Psoas muscle (tissue), 8 donors: ENCODE results near the gene RBFOX1. TPM values are rescaled to one million over a fixed set of nuclear protein-coding genes. Genes with fewer than 3 reads are reported as not detected.

Source experiments
- ATAC-seq, 4 donors: fragments of 200-7000 bp; cut with Tn5 transposase; one replicate each; pipeline ENCODE4 v1.9.1; 2020; ENCODE audit warnings: moderate library complexity in 3 of 4, mild to moderate bottlenecking in 2 of 4
- DNase-seq, 2 donors: peaks; one replicate each; pipeline ENCODE4 v3.0.0-alpha.2; 2020
- H3K27ac ChIP-seq: fragments of 200-600 bp; one replicate; pipeline ENCODE4 v1.8.0; 2022
- H3K27me3 ChIP-seq, 3 donors: fragments of 200-600 bp in 1 of 3; one replicate each; pipeline versions ENCODE4 v1.6.1 to v1.8.0; 2013 to 2022; ENCODE audit warnings: low read length in 2 of 3, mild to moderate bottlenecking in 2 of 3, moderate library complexity in 1 of 3; ENCODE audit not compliant: insufficient read depth in 3 of 3
- H3K36me3 ChIP-seq, 2 donors: fragments of 200-600 bp in 1 of 2; one replicate each; pipeline versions ENCODE4 v1.6.1 to v1.8.0; 2013 to 2022; ENCODE audit warnings: low read depth in 1 of 2, mild to moderate bottlenecking in 1 of 2, moderate library complexity in 1 of 2; ENCODE audit not compliant: insufficient read depth in 1 of 2
- H3K4me1 ChIP-seq: fragments of 200-600 bp; one replicate; pipeline ENCODE4 v1.8.0; 2022
- H3K4me3 ChIP-seq: fragments of 200-600 bp; one replicate; pipeline ENCODE4 v1.8.0; 2022; ENCODE audit warnings: mild to moderate bottlenecking
- H3K9me3 ChIP-seq: fragments of 200-600 bp; one replicate; pipeline ENCODE4 v1.8.0; 2022
- CTCF ChIP-seq: fragments of 200-600 bp; IDR thresholded peaks from one replicate; pipeline ENCODE4 v1.8.0; 2022; ENCODE audit warnings: antibody characterized with exemption
- WGBS, 3 donors: extraction: QIAGEN DNeasy Blood & Tissue Kit; methylation state at CpG; one replicate each; pipeline versions ENCODE4 v1.1.6 to v1.1.7; 2013; 5-methylcytosine and 5-hydroxymethylcytosine counted together
- intact Hi-C, 2 donors: fragments of 100-400 bp; cut with DNase I; formaldehyde crosslinking; loops; one replicate each; pipeline versions ENCODE4 v1.11.0 to v1.14.2; 2022
- polyA plus RNA-seq, 3 donors: library from polyadenylated mRNA; stranded (reverse); fragments of 200-250 nt; gene quantifications; one replicate each; pipeline ENCODE4 v1.2.3, GENCODE V29; 2013
- total RNA-seq, 4 donors: library from RNA; stranded (reverse); fragmentation: NEBNext Ultra II Directional in 2 of 4; extraction: Animal tissue kit (Norgen Biotek cat#: 25700) in 2 of 4; gene quantifications; one replicate each; pipeline versions ENCODE4 v1.2.1 to v1.2.4, GENCODE V29; 2021 to 2023
- donor health status: healthy with polysubstance abuse.
- donor health status: DM: no; HTN: no; CAD: no; lungs with moderate emphysema.
- donor health status: Bipolar disorder and iron deficiency.
- donor health status: healthy.
- donor health status: DM: yes; HTN: yes; CAD: no.
- donor health status: DM: no; HTN: no; CAD: no.
- donor health status: DM: no; HTN: no; CAD: no.
- donor health status: DM: yes; HTN: yes; CAD: no.

Gene RBFOX1
- total and polyA plus RNA-seq, 7 donors = 2.8 to 141 (median 113) TPM

DNA sequence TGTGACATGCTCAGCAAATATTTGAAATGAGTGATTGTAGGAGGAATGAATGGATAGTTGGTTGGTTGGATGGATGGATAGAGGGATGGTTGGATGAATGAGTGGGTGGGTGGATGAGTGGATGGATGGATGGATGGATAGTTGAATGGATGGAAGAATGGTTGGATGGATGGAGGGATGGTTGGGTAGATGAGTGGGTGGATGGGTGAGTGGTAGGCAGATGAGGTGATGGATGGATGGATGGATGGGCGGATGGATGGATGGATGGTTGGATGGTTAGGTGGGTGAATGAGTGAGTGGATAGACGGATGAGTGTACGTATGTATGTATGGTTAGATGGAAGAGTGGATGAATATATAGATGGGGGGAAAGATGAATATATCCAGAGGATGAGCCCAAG is 137.7 kb downstream of the RBFOX1 start:
- peaks cover 12% of the 10 kb centered on the region for H3K4me1 ChIP-seq
- H3K36me3 ChIP-seq = peaks cover 0 to under 1% of the 10 kb centered on the region in 2 donors
- H3K4me3 ChIP-seq = no peak overlapping the region
- WGBS, 3 donors = 93 to 98% (median 95%) methylated on average over 3 of the region's 3 CpGs
- TF ChIP-seq CTCF = no peak
- DNase-seq = no peak
- no peaks in the 10 kb centered on the region for H3K9me3 ChIP-seq
- intact Hi-C loops = no loop called here
- no peak overlapping the region for H3K27ac ChIP-seq
- no peaks in the 10 kb centered on the region for H3K27me3 ChIP-seq
- ATAC-seq = no peak

GRCh38 chr16:7471268-7471667 is 138.6 kb downstream of the RBFOX1 start:
- no peak for TF ChIP-seq CTCF
- peaks cover 12% of the 10 kb centered on the region for H3K4me1 ChIP-seq
- intact Hi-C loops = no loop called here
- H3K9me3 ChIP-seq = no peaks in the 10 kb centered on the region
- 0% methylated on average over 1 of the region's 1 CpG for WGBS, 3 donors
- DNase-seq (no peak), ATAC-seq (peak in 2 of 4 donors; percentile 64)
- H3K27me3 ChIP-seq = no peaks in the 10 kb centered on the region
- no peak overlapping the region for H3K27ac ChIP-seq
- H3K36me3 ChIP-seq = peaks cover 0 to 9% of the 10 kb centered on the region in 2 donors
- H3K4me3 ChIP-seq = no peak overlapping the region

DNA sequence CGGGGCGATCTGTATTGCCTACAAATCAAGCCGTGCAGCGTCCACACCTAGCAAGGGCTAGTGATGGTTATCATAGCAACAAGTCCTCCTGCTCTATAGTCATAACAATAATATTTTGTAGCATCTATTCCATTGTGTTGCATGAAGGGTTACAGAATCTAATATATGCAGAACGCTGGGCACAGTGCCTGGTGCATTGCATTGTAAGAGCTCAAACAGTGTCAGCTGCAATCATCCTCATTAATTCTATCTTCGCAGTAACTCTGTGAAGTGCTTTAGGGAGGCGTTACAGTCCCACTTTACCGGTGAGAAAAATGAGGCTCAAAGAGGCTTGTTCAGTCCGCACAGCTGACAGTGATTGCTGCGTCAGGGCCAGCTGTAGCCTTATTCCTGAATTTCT is 149.4 kb downstream of the RBFOX1 start:
- Histone ChIP-seq H3K4me1 (peaks cover 15% of the 10 kb centered on the region), H3K9me3 (no peaks in the 10 kb centered on the region), H3K4me3 (no peak overlapping the region), H3K27ac (no peak overlapping the region), H3K36me3 (peaks cover 0 to 7% of the 10 kb centered on the region in 2 donors), H3K27me3 (no peaks in the 10 kb centered on the region)
- DNase-seq (no peak), ATAC-seq (peak in 2 of 4 donors; percentile 36 to 67)
- no peak for TF ChIP-seq CTCF
- 66 to 75% (median 74%) methylated on average over 10 of the region's 10 CpGs for WGBS, 3 donors
- intact Hi-C loops = no loop called here

- no peaks in the 10 kb centered on the region for H3K27me3 ChIP-seq
- no peaks in the 10 kb centered on the region for H3K9me3 ChIP-seq
- no peak for ATAC-seq
- no peak for TF ChIP-seq CTCF
- no peak overlapping the region for H3K4me3 ChIP-seq
- H3K4me1 ChIP-seq = peaks cover 15% of the 10 kb centered on the region
- DNase-seq = no peak
- no peak overlapping the region for H3K27ac ChIP-seq
- intact Hi-C loops = no loop called here
- H3K36me3 ChIP-seq = peaks cover 0 to 7% of the 10 kb centered on the region in 2 donors
- 60 to 77% (median 72%) methylated on average over 10 of the region's 10 CpGs for WGBS, 3 donors
Observed at GRCh38 chr16:7482596-7483290, 150.1 kb downstream of the RBFOX1 start.
